Sigmoid colon (tissue), 4 donors: Measurements from ENCODE around the gene UNC45B.

Experiments
- CTCF ChIP-seq, 4 experiments: fragments of 450-650 bp in 3 of 4; fragments of 200-600 bp in 1 of 4; IDR thresholded peaks; one replicate each; pipeline ENCODE4 v1.5.1; 2016 to 2019; ENCODE audit warnings: antibody characterized with exemption in 4 of 4, mild to moderate bottlenecking in 3 of 4, moderate library complexity in 2 of 4
- EP300 ChIP-seq, 4 donors: sonication (generic); formaldehyde crosslinking; IDR thresholded peaks; one replicate each; pipeline ENCODE4 v1.6.1; 2017; ENCODE audit warnings: antibody characterized with exemption in 4 of 4
- POLR2A ChIP-seq, 2 donors: fragments of 450-650 bp; IDR thresholded peaks; one replicate each; pipeline ENCODE4 v1.6.1; 2016; ENCODE audit warnings: antibody characterized with exemption in 2 of 2, mild to moderate bottlenecking in 2 of 2, moderate library complexity in 2 of 2

DNA sequence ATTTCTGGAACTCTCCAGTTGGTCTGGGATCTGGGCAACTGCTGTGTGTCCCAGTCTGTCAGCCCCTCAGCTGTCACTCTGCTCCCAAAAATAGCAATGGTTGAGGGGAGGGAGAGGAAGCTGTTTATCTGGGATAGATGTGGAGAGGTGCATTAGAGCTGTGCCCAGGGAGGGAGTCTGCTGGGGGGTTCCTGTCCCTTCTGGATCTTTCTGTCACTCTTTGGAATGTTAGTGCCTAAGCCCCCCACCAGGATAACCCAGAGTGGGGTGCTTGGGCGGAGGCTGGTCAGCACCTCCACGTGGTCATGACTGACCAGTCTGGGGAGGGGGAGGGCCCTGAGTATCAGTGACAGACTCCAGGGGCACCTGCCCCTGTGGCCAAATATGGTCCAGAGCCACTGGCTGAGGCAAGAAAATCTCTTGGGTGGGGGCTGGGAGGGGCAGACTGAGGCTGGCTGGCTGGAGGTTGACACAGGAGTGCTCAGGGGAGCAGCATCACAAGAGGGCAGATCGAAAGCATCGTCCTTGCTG is at the start of gene UNC45B:
- no peak for TF ChIP-seq POLR2A (IDR thresholded peaks at IDR 0.05)
- TF ChIP-seq EP300 (IDR thresholded peaks at IDR 0.05), result no peak
- TF ChIP-seq CTCF (IDR thresholded peaks at IDR 0.05), result no peak
